NCI-H128 (cell line): ENCODE results near the gene ADSS1.

Experiments
- DNase-seq: peaks from one replicate; lab custom pipeline; 2025; ENCODE audit not compliant: unreplicated experiment; lab: John Stamatoyannopoulos, UW

Gene ADSS1

GRCh38 chr14:104731320-104732294 lies 7.6 kb downstream of the ADSS1 start:
- no peak for DNase-seq

GRCh38 chr14:104732355-104732804 lies 8.4 kb downstream of the ADSS1 start:
- no peak for DNase-seq

- no peak for DNase-seq
These were observed 9.1 kb downstream of the ADSS1 start for GRCh38 chr14:104732931-104733681.

GRCh38 chr14:104734051-104734587 lies 10.1 kb downstream of the ADSS1 start:
- DNase-seq, result no peak

- no peak for DNase-seq
These were observed 10.6 kb downstream of the ADSS1 start for GRCh38 chr14:104734601-104734990.

- DNase-seq, result no peak
These were observed 11.2 kb downstream of the ADSS1 start for GRCh38 chr14:104734991-104735779.

- DNase-seq, result no peak
These were observed 12.0 kb downstream of the ADSS1 start for GRCh38 chr14:104735830-104736642.

GRCh38 chr14:104738375-104739019 lies 14.5 kb downstream of the ADSS1 start:
- DNase-seq, result no peak

GRCh38 chr14:104739026-104739425 lies 15.0 kb downstream of the ADSS1 start:
- DNase-seq, result no peak

GRCh38 chr14:104739546-104740516 lies 15.8 kb downstream of the ADSS1 start:
- no peak for DNase-seq

- no peak for DNase-seq
These were observed 17.2 kb downstream of the ADSS1 start for GRCh38 chr14:104741108-104741802.

- DNase-seq, result no peak
These were observed 17.8 kb downstream of the ADSS1 start for GRCh38 chr14:104741803-104742251.

- no peak for DNase-seq
These were observed 18.8 kb downstream of the ADSS1 start for GRCh38 chr14:104742586-104743455.

GRCh38 chr14:104743461-104744380 lies 19.7 kb downstream of the ADSS1 start:
- DNase-seq, result no peak

GRCh38 chr14:104744484-104744883 lies 20.5 kb downstream of the ADSS1 start:
- DNase-seq, result no peak

GRCh38 chr14:104745431-104745830 lies 21.4 kb downstream of the ADSS1 start:
- no peak for DNase-seq
